Activated CD8-positive, alpha-beta memory T cell treated with anti-CD3 and anti-CD28 coated beads, Interleukin-2, amount 50 U/mL, for 24 hours (primary cell): ENCODE results near the gene TDRD10.

Experiments
- DNase-seq: peaks from one replicate; pipeline ENCODE4 v3.0.0-alpha.2; 2020; ENCODE audit errors: extremely low read depth

The TDRD10 gene

DNA sequence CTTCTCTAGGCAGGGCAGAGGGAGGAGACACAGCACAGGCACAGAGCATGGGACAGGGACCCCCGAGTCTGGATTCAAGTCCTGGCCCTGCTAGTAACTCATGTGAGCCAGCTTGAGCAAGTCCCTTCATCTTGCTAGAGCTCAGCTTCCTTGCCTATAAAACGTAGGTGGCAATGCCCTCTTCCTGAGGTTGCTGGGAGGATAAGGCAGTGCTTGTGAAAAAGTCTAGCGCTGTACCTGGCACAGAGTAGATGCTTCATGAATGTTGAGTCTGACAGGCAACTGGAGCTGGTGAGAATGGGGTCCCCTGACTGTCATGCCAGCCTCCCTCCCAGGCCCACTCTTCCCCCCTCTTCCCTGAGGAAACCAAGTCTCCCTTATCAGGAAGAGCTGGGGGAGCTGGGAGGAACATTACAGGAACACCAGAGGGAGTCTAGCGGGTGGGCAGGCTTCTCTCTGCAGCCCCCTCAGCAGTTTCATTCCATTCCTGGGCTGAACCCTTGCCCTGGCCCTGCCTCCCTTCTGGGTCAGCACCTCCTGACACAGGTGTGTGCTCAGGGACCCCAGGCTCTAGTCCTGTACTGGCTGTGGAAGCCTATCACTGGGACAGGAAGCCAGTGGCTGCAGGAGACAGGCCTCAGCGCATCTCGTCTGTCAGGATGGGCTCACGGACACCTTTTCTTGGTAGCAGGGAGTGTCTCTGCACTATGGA lies 75.5 kb downstream of the TDRD10 start:
- no peak for DNase-seq

DNA sequence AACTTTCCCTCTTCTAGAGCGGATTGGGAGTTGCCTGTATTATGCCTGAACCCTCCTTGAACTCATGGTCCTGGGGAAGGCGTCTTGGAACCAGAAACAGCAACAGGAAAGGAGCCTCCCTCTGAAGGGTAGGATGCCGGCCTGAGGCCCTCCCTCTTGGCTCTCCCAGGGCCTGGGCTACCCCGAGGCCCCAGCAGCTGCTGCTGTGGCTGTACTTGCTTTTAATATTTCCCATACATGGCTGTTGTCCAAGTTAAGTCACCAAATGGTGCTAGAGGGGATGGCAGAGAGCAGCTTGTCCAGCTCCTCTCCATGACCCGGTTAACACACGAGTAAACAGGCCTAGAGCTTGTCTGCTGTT lies 76.0 kb downstream of the TDRD10 start:
- no peak for DNase-seq

DNA sequence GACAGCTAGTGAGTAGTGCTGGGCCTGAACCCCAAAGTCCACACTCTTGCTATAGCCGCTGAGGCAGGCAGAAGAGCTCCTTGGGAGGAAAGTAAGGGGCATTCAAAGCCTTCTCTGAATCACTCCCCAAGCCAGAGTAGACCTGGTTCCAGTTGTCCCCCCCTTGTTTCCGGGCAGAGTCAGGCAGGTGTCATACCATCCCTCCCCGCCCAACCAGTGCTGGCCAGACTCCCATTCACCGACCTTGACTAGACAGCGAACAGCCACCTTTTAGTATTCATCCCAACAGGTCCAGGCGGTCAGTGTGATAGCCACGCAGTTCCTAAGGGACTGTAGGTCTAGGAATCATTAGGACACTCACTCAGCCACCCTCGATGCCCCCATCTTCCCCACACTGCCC lies 77.4 kb downstream of the TDRD10 start:
- DNase-seq, result no peak

DNA sequence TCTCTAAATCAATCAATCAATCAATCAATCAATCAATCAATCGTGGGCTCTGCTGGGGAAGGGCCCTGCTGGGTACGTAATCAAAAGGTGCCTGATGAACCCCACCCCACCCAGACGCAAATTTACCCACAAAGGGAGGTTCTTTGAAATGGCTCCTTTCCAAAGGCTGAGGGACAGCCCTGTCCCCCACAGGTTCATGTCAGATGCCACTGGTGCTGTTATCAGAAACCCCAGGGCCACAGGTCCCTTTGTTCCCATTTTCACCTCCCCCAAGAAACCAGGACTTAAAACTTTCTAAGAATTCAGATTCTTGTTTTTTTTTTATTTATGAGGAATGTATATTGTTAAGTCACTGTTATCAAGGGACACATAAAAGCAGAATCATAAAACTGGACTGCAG lies 79.7 kb downstream of the TDRD10 start:
- no peak for DNase-seq

DNA sequence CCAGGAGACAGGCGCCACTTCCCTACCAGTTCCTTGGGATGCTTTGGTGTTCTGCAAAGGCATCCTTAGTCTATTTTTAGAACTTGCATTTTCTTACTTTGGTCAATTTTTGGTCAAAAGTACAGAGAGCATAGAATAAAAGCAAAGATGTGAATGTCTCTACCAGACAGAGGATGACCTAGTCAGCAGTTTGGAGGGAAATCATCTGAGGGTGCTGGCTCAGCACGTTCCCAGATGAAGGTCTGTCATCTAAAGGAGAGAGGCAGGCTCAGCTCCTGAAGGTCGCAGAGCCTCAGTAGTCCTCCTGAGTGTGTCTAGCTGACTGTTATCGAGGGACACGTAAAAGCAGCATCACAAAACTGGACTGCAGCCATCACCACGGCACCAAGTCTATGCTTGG lies 80.9 kb downstream of the TDRD10 start:
- DNase-seq, result no peak

DNA sequence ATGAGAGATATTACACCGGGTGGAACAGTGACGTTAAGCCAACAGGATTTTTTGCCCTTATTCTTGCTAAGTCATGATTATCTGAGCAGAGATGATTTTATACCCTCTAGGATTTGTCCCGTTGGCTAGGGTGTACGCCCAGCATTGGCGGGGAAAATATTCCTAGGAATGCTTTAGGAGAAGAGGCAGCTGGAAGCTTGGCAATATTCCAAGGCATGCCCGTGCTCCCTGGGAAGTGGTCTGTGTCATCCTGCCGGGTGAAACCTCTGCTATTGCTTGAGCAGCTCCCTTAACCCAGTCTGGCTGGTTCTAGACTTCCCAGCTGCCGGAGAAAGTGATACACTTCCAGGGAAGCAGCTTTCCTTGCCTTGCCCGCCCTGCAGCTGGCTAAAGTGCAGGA lies 81.8 kb downstream of the TDRD10 start:
- DNase-seq, result no peak

DNA sequence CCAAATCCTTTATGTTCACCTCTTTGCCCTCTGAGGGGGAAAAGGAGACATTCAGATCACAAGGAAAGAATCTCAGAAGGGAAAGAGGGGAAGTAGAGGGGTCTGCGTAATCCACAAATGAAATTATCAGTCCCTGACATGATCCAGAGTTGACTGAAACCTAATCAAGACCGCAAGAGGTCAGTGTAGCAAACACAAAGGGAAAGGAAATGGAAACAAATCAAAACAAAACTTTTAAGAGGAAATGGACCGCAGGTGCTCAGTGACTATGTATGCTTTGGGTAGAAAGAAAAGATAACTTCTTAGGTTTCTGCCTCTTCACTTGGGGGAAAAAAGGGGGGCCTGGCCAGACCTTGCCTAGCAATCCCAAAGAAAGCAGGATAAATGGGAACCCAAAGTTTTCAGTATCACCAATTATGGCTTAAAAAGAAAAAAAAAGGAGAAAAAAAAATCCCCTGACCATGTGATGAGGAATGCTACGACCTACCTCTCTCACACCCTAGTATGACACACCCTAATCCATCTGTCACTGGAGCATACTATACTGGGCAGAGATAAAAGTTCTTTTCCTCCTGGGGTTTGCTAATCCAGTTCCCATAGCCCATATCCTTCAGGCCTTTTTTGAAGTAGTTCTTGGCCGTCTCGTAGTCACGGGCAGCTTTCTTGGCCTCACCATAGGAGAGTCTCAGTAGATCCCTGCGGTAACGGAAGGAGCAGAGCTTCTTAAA lies 82.4 kb downstream of the TDRD10 start:
- no peak for DNase-seq

DNA sequence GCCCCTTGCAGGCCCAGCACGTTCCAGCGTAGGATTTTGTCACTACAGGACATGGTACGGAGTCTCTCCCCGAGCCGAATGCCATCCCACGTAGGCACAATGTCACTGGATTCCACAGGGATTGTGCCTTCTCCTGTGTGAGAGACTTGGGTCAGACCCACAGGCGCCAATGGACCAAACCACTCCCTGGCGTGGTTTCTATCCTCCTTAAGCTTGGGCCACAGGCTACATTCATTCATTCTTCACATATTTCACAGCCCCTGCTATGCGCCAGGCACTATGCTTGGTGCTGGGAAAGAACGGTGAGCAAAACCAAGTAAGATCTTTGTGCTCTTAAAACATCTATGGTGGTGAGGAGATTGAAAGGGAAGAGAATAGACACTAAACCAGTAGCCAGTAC lies 84.2 kb downstream of the TDRD10 start:
- DNase-seq, result no peak

DNA sequence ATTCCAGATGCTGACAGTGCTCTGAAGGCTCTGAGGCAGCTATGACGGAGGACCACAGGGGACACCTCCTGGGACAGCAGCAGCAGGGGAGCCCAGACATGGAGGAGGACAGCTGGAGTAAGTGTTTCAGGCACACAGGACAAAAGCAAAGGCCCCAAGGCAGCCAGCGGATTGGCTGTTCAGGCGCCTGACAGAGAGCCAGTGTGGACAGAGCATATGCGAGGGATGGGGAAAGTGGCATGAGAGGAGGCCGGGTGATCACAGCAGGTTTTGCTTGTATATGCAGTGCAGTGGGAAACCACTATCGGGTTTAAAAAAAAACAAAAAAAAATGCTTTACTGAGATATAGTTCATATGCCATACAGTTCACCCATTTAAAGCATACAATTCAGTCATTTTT lies 84.6 kb downstream of the TDRD10 start:
- DNase-seq, result no peak

DNA sequence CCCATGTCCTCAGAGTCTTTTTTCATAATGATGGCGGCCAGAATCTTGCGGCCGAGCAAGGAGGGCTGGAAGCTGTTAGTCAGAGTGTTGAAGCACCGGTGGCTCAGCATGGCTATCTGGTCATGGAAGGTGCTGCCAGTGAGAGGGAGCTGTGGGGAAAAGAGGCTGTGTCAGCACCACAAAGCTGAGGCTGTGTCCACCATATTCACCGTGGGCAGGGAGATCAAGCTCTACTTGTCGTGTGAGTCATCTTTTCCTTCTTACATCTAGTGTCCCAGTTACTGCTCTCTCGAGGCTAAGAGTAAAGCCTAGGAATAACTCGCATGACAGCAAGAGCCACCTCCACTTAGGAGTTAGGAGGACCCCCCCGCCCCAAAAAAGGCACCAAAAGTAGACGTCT lies 87.8 kb downstream of the TDRD10 start:
- no peak for DNase-seq

DNA sequence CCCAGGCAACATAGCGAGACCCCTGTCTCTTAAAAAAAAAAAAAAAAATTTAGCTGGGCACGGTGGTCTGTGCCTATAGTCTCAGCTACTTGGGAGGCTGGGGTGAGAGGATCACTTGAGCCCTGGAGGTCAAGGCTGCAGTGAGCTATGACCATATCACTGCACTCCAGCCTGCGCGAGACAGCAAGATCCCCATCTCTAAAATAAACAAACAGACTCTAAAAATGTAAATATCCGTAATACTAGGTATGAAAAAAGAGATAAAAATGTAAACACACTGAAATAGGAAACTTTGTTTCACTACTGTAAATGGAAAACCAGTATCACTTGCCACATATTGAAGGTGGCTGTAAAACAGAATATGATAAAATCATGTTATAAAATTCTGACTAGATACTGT lies 88.7 kb downstream of the TDRD10 start:
- DNase-seq, result no peak

DNA sequence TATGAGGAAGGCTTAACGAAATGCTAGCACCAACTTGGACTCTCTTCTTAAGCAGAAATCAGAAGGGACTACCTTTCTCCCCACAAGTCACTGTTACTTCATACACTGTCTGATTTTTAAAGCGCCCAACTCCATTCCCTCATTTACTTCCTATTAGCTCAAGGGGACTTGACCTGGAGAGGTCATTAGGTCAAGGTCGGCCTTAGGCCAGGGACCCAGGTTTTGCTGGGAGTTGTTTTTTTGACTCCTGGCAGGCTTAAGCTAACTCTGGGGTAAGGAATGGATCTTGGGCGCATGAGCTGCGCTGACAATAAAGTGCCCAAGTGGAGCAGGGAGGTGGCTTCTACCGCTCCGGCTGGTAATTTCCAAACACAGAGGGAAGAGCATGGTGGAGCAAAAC lies 89.2 kb downstream of the TDRD10 start:
- DNase-seq, result no peak

DNA sequence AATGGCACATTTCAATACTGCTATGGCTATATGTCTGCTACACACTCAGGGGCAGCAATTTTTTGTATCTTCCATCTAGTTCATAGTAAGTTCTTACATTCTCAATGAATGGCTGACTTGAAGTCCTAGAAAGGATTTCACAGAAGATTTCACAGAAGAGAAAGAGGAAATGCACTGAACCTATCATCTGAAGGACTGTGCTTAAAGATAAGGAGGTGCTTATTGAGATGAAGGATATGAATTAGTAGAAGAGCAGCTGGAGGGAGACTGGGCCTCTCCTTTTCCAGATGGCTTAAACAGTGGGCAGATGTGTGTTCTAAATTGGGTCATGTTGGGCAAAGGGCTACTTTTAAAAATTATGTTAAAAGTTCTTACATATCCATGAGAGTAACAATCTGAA lies 91.4 kb downstream of the TDRD10 start:
- DNase-seq, result no peak

DNA sequence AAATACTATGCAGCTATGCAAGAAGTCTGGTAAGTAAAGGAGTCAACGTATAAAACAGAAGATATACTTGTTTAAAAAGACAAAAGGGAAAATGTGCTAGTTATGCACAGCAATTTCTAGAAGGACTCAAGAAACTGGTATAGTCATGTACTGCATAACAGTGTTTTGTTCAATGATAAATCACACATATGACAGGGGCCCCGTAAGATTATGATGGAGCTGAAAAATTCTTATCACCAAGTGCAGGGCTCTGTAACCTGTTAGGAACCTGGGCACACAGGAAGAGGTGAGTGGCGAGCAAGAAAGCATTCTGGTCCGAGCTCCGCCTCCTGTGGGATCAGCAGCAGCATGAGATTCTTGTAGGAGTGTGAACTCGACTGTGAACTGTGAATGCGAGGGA lies 92.8 kb downstream of the TDRD10 start:
- no peak for DNase-seq

DNA sequence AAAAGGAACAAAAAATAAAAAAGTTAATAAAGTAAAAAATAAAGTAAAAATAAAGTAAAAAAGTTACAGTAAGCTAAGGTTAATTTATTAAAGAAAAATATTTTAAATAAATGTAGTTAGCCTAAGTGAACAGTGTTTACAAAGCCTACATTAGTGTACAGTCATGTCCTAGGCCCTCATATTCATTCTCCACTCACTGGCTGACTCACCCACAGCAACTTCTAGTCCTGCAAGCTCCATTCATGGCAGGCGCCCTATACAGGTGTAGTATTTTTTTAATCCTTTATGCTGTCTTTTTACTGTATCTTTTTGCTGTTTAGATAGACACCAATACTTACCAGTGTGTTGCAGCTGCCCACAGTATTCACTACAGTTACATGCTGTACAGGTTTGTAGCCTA lies 93.6 kb downstream of the TDRD10 start:
- DNase-seq, result no peak
